Measurements from ENCODE around the gene RPLP2. TPM values are rescaled to one million over a fixed set of nuclear protein-coding genes. Genes with fewer than 3 reads are reported as not detected.

The RPLP2 gene
- polyA plus RNA-seq, 1 donor, result 1,325 TPM

DNA sequence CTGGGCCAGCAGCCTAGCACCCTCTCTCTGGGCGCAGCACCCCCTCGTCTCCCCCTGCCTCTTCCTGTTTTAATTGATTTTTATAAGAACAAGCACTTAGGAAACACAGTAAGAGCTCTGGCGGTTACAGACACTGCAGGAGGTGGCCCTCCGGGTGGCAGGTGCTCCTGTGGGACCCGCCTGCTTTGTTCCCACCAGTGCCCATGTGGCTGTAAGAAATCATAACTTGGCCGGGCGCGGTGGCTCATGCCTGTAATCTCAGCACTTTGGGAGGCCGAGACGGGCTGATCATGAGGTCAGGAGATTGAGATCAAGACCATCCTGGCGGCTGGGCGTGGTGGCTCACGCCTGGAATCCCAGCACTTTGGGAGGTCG, 51.3 kb downstream of the RPLP2 start:
- H3K4me1 ChIP-seq (ENCODE audit: control insufficient read depth, insufficient read depth, low read length), result peaks cover 42% of the 10 kb centered on the region
- peaks cover 4% of the 10 kb centered on the region for H3K9me3 ChIP-seq (ENCODE audit: control insufficient read depth, low read depth, low read length)
- peaks cover 3% of the 10 kb centered on the region for H3K36me3 ChIP-seq (ENCODE audit: control insufficient read depth, insufficient read depth, low read length)
- DNase-seq, result no peak
- no peak overlapping the region for H3K27ac ChIP-seq (ENCODE audit: low read length)
- no CpG with 5 or more reads among the region's 14 CpGs for WGBS (ENCODE audit: insufficient coverage, low lambda C conversion rate)
- no peaks in the 10 kb centered on the region for H3K27me3 ChIP-seq (ENCODE audit: control insufficient read depth, insufficient read depth, low read length)
- no peak overlapping the region for H3K4me3 ChIP-seq (ENCODE audit: low read length)

DNA sequence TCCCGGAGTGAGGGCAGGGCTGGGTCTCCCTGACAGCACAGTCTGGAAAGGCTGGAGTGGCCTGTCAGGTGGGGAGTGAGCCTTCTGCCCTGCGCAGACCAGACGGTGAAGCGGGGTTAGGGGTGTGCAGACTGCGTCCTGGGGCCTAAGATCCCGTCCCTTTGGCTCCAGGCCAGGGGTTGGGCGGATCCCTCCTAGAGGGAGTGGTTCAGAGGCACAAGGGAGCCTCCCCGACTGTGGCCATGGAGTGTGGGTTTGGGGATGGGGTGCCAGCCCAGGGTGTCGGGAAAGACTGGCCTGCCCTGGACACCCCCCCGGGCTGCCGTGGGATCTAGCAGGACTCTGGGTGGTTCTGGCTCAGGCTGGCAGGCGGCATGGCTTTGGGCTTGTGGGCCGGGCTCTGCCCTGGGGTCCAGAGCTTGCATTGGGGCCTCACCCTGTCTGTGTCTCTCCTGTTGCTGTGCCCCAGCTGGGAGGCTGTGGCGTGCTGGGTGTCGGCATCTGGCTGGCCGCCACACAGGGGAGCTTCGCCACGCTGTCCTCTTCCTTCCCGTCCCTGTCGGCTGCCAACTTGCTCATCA, 52.4 kb downstream of the RPLP2 start:
- Histone ChIP-seq H3K27ac (ENCODE audit: low read length) (peak overlapping the region; percentile 63), H3K4me1 (ENCODE audit: control insufficient read depth, insufficient read depth, low read length) (peaks cover 42% of the 10 kb centered on the region), H3K9me3 (ENCODE audit: control insufficient read depth, low read depth, low read length) (peaks cover 4% of the 10 kb centered on the region), H3K4me3 (ENCODE audit: low read length) (peak overlapping the region; percentile 36), H3K27me3 (ENCODE audit: control insufficient read depth, insufficient read depth, low read length) (no peaks in the 10 kb centered on the region), H3K36me3 (ENCODE audit: control insufficient read depth, insufficient read depth, low read length) (peaks cover 5% of the 10 kb centered on the region)
- peak in 1 of 2 donors; percentile 70 for DNase-seq
- WGBS (ENCODE audit: insufficient coverage, low lambda C conversion rate), result no CpG with 5 or more reads among the region's 20 CpGs

Other genes starting within 250 kb of the RPLP2 start
- 4.6 TPM for gene LMNTD2, start 249.2 kb upstream of the RPLP2 start, polyA plus RNA-seq
- 45.4 TPM for gene RASSF7, start 249.0 kb upstream of the RPLP2 start, polyA plus RNA-seq
- gene PHRF1, start 233.5 kb upstream of the RPLP2 start, polyA plus RNA-seq, result 40.5 TPM
- gene IRF7, start 194.0 kb upstream of the RPLP2 start, polyA plus RNA-seq, result 16.7 TPM
- gene CDHR5, start 185.0 kb upstream of the RPLP2 start, polyA plus RNA-seq, result 763 TPM
- gene SCT, start 182.8 kb upstream of the RPLP2 start, polyA plus RNA-seq, result 131 TPM
- gene DRD4, start 172.7 kb upstream of the RPLP2 start, polyA plus RNA-seq, result 1.3 TPM
- 24.1 TPM for gene DEAF1, start 114.7 kb upstream of the RPLP2 start, polyA plus RNA-seq
- 36.1 TPM for gene TMEM80, start 114.2 kb upstream of the RPLP2 start, polyA plus RNA-seq
- gene EPS8L2, start 103.7 kb upstream of the RPLP2 start, polyA plus RNA-seq, result 260 TPM
- gene TALDO1, start 62.5 kb upstream of the RPLP2 start, polyA plus RNA-seq, result 92.4 TPM
- gene GATD1, start 32.5 kb upstream of the RPLP2 start, polyA plus RNA-seq, result 58.1 TPM
- gene CEND1, start 19.9 kb upstream of the RPLP2 start, polyA plus RNA-seq, result 2.0 TPM
- 14.6 TPM for gene SLC25A22, start 11.7 kb upstream of the RPLP2 start, polyA plus RNA-seq
- 15.1 TPM for gene PIDD1, start 4.7 kb upstream of the RPLP2 start, polyA plus RNA-seq
- 98.0 TPM for gene PNPLA2, start 8.9 kb downstream of the RPLP2 start, polyA plus RNA-seq
- gene CRACR2B, start 18.0 kb downstream of the RPLP2 start, polyA plus RNA-seq, result 34.4 TPM
- 317 TPM for gene CD151, start 23.0 kb downstream of the RPLP2 start, polyA plus RNA-seq
- gene POLR2L, start 32.6 kb downstream of the RPLP2 start, polyA plus RNA-seq, result 87.5 TPM
- gene TSPAN4, start 32.9 kb downstream of the RPLP2 start, polyA plus RNA-seq, result 27.8 TPM
- 82.9 TPM for gene CHID1, start 100.8 kb downstream of the RPLP2 start, polyA plus RNA-seq
- 79.6 TPM for gene AP2A2, start 115.9 kb downstream of the RPLP2 start, polyA plus RNA-seq
- 0.15 TPM for gene MUC6, start 226.8 kb downstream of the RPLP2 start, polyA plus RNA-seq

Data from large intestine (tissue), 3 donors.